AG10803 (cell line): ENCODE results near the gene NAPSA.

Source experiments
- DNase-seq: peaks from one replicate; pipeline ENCODE4 v3.0.0; 2010; ENCODE audit warnings: low read depth
- H3K4me3 ChIP-seq: 2 replicates; pipeline ENCODE4 v1.5.1; 2011; ENCODE audit warnings: mild to moderate bottlenecking, low read length, control low read depth
- TF ChIP-seq, protein P1 (sequence below): conservative IDR thresholded peaks from 2 replicates; pipeline ENCODE4 v1.5.1; 2011; ENCODE audit warnings: mild to moderate bottlenecking, low read length, control low read depth, inconsistent platforms

The NAPSA gene

DNA sequence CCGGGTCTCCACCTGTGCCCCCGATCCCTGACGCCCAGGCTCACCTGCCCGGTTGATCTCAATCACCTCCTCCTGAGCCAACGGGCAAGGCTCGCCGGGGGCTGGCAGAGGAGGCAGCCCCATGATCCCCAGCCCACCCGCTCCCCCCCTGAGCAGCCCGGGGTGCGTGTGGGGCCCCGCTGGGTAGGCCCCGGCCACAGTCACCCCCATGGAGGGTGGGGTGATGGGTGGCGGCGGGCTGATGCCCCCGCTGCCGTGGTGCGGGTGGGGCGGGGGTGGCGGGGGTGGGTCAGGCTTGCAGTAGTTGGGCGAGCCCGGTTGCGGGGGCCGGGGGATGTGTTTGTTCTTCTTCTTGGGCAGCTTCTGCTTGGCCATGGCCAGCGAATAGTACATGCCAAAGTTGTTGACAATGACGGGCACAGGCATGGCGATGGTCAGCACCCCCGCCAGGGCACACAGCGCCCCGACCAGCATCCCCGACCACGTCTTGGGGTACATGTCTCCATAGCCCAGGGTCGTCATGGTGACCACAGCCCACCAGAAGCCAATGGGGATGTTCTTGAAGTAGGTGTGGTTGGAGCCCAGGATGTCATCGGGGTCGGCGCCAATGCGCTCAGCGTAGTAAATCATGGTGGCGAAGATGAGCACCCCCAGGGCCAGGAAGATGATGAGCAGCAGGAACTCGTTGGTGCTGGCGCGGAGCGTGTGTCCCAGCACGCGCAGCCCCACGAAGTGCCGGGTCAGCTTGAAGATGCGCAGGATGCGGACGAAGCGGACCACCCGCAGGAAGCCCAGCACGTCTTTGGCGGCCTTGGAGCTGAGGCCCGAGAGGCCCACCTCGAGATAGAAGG, 42.3 kb downstream of the NAPSA start:
- no peak overlapping the region for H3K4me3 ChIP-seq
- TF ChIP-seq, protein P1, sequence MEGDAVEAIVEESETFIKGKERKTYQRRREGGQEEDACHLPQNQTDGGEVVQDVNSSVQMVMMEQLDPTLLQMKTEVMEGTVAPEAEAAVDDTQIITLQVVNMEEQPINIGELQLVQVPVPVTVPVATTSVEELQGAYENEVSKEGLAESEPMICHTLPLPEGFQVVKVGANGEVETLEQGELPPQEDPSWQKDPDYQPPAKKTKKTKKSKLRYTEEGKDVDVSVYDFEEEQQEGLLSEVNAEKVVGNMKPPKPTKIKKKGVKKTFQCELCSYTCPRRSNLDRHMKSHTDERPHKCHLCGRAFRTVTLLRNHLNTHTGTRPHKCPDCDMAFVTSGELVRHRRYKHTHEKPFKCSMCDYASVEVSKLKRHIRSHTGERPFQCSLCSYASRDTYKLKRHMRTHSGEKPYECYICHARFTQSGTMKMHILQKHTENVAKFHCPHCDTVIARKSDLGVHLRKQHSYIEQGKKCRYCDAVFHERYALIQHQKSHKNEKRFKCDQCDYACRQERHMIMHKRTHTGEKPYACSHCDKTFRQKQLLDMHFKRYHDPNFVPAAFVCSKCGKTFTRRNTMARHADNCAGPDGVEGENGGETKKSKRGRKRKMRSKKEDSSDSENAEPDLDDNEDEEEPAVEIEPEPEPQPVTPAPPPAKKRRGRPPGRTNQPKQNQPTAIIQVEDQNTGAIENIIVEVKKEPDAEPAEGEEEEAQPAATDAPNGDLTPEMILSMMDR, result no peak

DNA sequence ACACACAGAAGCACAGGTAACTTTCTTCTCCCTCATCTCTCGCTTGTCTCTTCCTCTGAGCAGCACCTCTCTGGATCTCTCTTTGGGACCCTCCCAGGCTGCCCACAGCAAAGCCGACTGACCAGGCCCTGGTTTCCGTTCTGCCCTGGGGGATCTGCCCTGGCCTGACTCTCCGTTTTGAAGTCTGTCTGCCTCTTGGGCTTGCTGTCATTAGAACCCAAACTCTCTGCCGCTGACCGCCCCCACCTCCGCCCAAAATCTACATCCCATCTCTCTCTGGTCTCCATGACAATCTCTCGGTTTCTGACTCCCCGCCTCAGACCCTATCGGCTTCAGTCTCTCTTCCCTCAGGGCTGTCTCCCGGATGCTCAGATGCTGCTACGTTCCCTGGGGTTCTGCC, 43.2 kb downstream of the NAPSA start:
- TF ChIP-seq, protein P1, result no peak
- no peak for DNase-seq
- H3K4me3 ChIP-seq, result no peak overlapping the region

More for the DNA sequence above, 42.3 kb downstream of the NAPSA start:
- no peak for DNase-seq

DNA sequence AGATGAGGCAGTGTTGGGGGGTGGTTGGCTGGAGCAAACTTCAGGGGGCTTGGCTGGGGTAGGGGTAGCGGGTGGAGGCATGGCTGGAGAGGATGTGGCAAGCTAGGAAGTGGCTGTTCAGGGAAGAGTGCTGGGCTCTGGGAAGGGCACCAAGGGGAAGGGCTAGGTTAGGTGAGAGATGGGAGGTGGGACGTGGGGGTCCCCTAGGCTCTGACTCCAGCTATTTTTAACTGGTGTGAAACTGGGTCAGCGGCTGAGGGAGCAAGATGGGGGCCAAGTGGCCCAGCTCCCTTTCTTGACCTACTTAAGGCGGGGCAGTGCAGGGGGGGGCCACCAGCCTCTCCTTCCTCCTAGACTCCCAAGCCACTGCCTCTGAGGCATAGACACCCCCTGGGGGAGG, 43.6 kb downstream of the NAPSA start:
- TF ChIP-seq, protein P1, result no peak
- no peak for DNase-seq

DNA sequence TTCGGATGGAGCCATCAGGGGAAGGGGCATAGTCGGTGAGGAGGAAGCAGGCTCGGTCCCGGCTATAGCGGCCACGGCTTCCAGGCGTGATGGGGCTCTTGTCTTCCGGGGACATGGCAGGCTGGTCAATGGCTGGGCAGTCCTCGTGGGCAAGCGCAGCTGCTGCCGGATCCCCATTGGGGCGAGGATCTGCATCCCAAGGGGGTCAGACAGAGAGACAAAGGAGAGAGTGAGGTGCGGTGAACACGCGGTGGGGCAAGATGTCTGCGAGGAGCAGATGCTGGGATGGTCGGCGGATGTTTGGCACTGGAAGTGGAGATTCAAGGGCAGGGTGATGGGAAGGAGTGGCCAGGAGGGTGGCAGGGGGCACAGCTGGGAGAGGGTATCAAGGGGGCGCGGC, 44.8 kb downstream of the NAPSA start:
- TF ChIP-seq, protein P1, result no peak
- no peak for DNase-seq
- no peak overlapping the region for H3K4me3 ChIP-seq

More for the DNA sequence above, 43.6 kb downstream of the NAPSA start:
- no peak overlapping the region for H3K4me3 ChIP-seq

DNA sequence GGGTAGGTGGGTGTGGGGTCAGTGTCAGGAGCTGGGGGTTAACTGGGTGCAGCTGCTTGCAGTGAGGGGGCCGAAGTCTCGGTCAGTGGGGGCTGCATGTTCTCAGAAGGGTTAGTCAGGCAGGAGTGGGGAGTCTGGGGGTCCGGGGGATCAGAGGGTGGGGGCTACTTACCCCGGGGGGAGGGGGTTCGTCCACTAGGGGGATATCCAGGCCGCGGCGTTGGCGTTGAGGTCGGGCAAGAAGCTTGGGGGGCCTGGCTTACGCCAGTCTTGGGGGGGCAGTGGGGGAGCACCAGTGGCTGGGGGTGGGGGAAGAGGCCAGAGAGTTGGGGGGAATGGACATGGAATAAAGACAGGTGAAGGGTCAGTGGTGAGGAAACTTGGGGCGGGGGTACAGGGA, 45.4 kb downstream of the NAPSA start:
- TF ChIP-seq, protein P1, result no peak

DNA sequence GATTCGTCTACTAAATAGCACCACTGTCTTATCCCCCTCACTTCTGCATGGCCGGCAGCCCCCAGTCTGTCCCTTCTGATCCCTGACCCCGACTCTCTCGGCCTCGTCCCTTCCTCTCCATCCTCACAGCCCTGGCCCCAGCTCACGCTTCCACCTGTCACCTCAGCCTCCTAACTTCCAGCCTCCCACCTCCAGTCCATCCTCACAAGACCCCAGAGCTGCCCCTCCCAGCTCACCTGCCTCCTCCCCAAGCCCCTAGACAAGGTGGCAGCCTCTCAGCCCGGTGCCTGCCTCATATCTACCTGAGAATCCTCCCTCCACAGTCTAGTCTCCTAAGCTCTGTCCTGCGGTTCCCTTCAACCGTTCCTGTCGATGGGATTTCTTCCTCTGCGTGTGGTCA, 46.3 kb downstream of the NAPSA start:
- DNase-seq, result no peak
- no peak overlapping the region for H3K4me3 ChIP-seq
- TF ChIP-seq, protein P1, result no peak

More for the DNA sequence above, 45.4 kb downstream of the NAPSA start:
- no peak overlapping the region for H3K4me3 ChIP-seq
- no peak for DNase-seq

DNA sequence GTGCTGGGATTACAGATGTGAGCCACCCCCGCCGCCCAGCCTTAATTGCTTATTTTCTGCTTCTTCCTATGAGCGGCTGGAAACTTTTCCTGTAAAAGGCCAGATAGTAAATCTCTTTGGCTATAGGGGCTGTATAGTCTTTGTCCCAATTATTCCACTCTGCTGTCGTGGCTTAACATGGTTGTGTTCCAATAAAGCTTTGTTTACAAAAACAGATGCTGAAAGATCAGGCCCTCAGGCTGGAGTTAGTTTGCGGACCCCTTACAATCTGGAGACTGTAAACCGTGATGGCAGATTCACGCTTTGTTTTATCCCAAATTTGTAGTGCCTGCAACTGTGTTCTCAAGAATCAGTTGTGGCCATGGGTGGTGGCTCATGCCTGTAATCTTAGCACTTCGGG, 47.0 kb downstream of the NAPSA start:
- no peak overlapping the region for H3K4me3 ChIP-seq
- no peak for DNase-seq
- TF ChIP-seq, protein P1, result no peak
